ENCODE measurements around the gene SHCBP1L.

Gene SHCBP1L

DNA sequence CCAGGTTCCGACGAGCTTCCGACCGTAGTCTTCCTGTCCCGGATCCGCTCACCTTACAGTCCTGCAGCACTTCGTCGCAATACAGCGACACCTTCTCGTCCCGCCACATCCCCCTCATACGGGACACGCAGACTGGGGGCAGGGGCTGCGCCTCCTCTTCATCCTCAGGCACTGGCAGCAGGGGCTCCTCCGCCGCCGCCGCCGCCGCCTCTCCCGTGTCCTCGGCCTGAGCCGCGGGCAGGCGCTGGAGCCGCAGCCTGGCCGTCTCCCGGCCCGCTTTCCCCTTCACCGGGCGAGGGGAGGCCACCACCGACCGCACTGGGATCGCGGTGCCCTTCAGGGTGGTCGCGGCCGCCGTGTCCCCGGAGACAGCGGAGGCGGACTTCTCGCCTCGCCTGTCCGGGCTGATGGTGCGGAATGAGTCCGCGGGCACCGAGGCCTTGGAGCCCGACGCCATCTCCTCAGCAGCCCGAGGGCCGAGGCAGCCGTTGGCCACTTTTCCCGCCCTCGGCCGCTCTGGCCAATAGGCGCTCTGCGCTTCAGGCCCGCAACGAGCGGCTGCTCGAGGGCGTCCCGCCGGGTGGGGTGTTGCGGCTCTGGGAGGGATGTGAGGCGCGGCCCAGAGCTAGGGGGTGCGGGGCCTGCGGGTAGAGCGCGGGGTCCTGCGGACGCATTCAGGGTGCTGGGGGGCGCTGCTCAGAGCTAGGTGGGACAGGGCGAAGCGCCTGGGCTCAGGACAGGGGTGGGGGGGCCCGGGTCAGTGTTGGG, at the start of gene SHCBP1L:
TSS of gene SHCBP1L (minus strand) at position 490 of the 768 bp plus-strand sequence. CDS start at position 457, 33 bp downstream.
- no peak for DNase-seq

DNA sequence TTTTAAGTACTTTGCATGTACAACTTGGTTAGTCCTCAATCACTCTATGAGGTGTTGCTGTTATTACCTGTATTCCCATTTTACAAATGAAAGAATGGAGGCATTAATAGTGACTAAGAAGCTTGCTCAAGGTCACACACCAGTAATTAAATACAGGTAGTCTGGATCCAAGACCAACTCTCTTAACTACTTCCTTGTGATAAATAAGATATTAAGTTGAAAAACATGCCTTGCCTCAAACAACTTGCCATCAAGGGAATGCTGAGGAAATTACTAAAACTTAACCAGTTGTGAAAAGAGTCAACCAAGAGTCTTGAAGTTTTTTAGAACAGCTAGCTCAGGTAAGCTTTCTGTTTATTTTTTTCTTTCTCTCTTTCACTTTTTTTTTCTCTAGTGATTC, 49.3 kb upstream of the SHCBP1L start:
- no peak for DNase-seq

DNA sequence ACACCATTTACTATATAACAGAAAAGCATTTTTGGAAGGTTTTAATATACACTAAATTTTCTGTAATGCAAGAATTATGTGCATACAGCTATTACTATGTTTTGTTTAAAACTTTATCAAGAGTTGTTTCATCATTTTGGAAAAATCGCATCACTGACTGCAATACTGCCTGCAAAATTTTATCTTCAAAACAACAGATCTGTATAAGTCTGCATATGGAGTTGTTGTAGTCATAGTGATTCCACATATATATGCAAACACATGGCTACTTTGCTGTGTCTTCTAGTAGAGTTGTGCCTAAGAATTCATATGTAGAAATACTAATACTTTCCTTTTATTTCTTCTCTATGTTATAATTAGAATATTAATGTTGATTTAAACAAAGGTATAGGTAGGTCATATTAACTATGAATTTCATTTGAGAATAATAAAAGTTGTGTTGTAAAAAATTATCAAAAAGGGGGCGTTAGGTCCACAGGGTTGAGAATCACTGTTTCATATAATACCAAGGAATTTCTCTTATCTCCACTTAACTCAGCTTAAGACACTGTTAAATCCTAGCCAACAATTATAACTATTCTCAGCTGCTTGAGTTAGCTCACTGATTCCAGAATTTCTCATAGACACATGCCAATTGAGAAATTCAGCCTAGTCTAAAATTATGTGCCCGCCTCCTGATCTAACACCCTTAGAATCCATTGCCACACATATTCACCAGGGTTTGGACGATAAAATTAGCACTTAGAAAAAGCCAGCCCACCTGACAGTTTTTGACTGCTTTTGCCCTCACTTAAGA, 47.4 kb upstream of the SHCBP1L start:
- DNase-seq, result no peak

DNA sequence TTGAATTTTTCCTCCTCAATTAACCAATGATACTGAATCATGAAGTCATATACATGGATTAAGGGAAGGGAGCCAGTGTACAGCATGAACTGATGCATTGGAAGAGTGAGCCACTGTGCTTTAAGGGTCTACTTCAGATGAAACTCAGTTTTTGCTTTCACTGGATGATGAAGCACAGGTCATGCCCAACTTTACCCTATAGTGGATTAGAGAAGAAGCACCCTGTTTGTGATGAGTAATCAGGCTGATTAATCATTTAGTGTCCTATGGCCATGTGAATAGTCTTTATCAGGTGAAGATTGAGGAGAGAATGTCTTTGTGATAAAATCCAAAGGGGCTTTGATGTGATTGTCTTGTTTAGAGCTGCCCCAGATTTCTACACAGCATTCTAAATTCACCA, 45.5 kb upstream of the SHCBP1L start:
- DNase-seq, result no peak

DNA sequence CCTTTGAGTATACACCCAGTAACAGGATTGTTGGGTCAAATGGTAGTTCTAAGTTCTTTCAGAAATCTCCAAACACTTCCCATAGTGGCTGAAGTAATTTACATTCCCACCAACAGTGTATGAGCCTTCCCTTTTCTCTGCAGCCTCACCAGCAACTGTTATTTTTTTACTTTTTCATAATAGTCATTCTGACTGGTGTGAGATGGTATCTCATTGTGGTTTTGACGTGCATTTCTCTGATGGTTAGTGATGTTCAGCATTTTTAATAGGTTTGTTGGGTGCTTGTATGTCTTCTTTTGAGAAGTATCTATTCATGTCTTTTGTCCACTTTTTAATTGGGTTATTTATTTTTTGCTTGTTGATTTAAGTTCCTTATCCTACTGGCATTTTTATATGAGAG, 43.9 kb upstream of the SHCBP1L start:
- no peak for DNase-seq

DNA sequence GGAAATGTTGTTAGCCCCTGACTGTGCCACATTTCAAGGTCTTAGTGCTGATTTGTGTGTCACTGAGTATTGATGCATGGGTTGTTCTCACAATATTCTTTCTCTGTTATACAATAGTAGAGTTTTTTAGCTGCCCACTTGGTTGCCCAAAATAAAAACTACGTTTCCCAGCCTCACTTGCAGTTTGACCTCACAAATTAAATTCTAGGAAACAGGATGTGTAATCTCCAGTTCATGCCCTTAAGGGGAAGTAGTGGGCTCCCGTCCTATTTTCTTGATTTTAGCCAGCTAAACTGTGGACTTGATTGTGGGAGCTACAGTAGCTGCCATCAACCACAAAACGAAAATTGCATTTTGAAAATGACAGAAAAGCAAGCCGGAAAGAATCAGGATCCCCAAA, 42.9 kb upstream of the SHCBP1L start:
- no peak for DNase-seq

DNA sequence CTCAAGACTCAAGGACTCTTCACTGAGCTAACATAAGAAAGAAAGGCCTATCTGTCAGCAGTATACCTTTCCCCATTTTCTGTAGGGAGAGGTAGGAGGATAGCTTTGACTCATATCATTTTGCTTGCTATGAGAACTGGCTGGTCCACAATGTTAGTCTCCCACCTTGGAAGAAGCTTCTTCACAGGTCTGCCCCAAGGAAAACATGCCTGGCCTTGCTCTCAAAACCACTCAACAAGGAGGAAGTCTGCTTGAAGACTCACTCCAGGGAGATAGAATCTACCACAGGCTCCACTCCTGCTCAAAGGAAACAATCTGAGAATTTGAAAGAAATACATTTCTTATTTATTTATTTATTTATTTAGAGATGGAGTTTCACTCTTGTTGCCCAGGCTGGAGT, 40.8 kb upstream of the SHCBP1L start:
- no peak for DNase-seq

DNA sequence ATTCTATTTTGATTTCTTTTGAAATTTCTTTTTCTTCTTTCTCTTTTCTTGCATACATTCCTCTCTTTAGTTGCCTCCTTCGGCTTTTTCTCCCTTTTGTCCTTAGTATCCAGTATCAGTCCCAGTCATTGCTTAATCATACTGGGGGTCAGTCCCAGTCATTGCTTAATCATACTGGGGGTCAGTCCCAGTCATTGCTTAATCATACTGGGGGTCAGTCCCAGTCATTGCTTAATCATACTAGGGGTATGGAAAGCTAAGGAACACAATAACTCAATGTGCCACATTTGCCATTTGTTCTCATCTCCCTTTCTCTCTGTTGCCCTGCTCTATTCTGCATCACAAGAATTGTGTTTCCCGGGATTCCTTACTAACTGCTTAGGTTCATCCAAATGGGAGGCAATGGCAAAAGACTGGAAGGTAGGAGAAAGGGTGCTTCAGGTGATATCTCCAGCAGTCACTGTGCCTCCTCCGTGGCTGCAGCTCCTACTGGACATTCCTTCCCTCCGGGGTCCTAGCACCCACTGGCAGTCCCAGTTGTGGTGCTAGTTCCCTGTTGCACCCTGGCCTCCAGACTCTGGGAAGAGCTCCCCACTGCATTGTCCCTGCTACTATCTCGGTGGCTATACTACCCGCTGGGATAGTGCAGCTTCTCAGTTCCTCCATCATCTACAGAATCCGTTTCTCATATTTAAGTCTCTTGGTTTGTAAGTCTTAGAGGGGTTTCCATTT, 37.6 kb upstream of the SHCBP1L start:
- DNase-seq, result no peak

DNA sequence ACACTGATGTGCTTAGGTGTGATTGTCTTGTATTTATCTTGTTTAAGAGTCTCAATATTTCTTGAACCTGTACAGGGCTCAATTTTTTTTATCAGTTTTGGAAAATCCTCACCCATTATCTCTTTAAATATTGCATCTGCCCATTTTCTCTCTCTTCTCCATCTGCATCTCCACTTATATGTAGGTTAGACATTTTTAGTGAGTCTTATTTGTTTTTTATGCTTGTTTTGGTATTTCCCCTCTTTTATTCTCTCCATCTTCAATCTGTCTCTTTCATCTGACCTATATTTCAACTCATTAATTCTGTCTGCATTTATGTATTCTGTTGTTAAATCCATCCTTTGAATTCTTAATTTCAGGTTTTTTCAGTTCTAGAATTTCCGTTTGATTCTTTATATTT, 32.9 kb upstream of the SHCBP1L start:
- DNase-seq, result no peak

DNA sequence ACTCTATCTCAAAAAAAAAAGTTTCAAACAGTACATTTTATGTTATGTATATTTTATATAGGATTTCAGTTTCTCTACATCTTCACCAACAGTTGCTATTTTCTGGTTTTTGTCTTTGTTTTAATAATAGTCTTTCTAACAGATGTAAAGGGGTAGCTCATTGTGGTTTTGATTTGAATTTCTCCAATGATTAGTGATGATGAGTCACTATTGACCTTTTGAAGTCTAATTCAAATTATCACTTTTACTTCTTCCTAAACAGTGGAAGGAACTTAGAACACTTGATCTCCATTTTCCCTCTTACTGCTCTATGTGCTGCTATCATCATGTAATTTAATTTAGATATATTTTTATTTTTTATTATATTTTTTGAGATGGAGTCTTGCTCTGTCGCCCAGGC, 31.7 kb upstream of the SHCBP1L start:
- no peak for DNase-seq

DNA sequence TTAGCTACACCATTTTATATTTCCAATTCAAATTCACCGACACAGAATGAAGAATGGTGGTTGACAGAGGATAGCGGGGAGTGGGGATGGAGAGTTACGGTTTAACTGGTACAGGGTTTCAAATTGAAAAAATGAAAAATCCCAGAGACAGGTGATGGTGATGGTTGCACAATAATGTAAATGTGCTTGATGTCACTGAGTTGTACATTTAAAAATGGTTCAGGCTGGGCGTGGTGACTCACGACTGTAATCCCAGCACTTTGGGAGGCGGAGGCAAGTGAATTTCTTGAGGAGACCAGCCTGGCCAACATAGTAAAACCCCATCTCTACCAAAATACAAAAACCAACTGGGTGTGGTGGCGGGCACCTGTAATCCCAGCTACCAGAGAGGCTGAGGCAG, 31.2 kb upstream of the SHCBP1L start:
- no peak for DNase-seq

DNA sequence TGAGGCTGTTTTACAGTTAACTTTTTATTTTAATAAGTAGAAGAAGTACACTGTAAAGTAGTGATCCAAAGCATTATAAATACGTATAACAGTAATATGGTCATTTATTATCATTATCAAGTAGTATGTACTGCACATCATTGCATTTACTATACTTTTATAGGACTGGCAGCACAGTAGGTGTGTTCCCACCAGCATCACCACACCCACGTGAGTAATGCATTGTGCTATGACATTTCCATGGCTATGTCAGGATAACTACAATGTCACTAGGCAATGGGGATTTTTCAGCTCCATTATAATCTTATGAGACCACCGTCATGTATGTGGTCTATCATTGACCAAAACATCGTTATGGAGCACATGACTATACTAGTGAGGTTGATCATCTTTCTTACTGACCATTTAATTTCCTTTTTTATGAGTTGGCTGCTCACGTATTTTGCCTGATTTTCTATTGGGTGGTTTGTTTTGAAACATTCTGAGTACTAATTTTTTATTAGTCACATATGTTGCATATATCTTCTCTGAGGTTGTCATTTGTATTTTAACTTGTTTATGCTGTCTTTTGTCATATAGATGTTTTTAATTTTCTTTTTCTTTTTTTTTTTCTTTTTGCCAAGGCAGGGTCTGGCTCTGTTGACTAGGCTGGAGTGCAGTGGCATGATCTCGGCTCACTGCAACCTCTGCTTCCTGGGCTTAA, 25.3 kb upstream of the SHCBP1L start:
- no peak for DNase-seq

DNA sequence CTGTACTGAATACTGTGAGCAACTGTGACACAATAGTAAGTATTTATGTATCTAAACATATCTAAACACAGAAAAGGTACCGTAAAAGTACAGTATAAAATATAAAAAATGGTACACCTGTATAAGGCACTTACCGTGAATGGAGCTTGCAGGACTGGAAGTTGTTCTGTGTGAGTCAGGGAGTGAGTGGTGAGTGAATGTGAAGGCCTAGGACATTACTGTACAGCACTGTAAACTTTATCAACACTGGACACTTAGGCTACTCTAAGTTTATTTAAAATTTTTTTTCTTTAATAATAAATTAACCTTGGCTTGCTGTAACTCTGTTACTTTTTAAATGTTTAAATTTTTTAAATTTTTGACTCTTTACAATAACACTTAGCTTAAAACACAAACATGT, 24.5 kb upstream of the SHCBP1L start:
- no peak for DNase-seq

DNA sequence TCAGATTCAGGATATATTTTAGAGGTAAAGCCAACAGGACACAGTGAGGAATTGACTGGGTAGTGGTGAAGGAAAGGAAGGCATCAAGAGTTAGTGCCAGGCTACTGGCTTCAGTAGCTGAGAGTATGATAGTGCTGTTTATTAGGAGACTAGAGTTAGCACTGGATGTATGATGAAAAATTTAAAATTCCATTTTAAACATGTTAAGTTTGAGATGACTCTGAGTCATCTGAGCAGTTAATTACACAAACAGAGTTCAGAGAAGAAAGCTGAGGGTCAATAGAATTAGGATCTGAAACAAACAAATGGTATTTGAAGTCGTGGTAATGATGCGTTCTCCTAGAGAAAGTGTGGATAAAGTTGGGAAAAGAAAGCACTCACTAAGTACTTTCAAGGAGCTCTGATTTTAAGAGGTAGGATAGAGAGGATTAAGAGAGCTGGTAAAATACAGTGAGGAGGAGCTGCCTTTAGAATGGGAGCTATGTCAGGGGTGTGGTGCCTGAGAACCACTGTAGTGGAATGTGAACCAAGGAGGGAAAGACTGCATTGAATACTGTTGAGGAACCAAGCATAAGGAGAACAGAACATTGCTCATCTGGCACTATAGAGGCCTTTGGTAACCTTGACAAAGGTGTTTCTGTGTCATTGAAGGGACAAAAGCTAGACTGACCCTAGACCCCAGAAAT, 21.7 kb upstream of the SHCBP1L start:
- DNase-seq, result no peak

DNA sequence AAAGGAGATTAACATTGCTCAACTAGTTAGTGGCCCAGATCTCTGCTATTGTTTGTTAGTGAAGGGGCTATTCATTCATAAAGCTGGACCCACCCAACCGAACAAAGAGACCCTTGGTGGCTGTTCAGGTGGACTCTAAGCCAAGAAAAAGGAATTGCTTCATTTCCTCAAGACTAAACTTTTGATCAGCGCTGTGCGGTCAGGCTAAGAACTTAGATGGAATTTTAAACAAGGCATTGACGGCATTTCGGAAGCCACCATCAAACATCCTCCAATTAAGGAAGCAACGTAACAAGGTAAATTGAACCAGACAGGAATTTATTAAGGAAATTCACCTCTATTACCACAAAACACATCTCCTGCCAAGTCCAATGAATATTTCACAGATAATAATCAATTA, 19.9 kb upstream of the SHCBP1L start:
- no peak for DNase-seq

DNA sequence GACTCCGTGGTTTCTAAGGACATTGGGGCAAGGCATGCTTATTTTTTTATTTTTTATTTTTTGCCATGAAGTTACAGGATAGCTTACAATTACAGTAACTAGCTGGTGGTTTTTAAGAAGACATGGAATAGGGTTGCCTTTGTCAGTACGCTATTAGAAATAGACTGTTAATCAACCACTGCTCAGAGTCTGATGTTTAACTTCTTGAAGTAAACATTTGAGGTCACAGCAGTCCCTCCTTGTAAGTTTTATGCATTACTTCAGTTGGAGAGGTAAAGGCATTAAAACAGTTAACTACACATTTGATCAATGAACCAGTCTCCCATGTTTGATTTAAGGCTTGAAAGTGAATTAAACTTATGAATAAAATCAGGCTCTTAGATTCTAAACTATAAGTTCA, 19.3 kb upstream of the SHCBP1L start:
- DNase-seq, result no peak

DNA sequence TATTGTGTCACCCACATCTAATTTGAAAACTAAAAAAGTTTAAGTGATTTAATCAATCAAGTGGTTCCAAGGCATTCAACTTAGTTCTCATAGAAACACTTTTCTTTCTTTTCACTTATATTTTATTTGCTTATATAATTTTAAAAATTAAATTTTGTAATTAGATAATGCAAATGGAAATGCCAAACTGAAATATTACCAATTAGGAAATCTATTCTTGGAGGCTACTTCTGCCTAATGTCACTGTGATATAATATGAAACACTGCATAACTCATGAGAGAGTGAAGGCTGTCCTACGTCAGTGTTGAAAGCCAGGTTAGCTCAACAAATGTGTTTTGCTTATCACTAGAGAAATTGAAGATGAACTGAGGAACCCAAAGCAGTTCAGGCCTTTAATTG, 18.3 kb upstream of the SHCBP1L start:
- no peak for DNase-seq

DNA sequence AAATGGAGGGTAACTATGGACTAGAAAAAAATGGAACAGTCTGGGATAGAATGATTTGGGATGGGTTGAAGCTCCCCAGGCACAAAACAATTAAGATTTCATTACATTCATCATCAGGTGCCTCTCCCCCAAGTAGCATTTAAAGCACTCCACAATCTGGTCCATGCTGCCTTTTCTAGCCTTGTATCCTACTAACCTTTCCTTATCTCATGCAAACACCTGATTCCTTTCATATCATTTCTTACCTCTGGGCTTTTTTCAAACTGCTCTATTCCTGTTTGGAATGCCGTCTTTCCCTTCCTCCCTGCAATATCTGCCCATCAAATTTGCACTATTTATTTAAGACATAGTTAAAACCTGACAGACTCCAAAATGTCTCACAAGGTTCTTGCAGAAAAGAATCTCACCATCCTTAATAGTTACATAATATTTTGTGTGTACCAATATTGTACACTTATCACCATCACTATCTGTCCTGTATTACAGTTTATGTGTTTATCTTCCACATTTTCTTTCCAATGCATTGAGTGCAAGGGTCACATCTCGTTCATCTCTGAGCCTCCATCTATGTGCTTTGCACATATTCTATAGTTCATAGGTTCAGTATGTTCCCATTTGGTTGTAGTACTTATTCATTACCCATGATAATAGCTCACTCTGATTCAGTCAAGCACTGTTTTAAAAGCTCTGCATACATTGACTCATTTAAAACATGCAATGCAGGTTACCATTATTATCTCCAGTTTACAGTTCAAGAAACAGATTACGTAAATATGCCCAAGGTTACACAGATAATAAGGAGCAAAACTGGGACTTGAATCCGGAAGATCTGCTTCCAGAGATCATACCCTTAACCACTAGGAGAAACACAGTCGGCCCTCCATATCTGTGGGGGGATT, 16.1 kb upstream of the SHCBP1L start:
- DNase-seq, result no peak

DNA sequence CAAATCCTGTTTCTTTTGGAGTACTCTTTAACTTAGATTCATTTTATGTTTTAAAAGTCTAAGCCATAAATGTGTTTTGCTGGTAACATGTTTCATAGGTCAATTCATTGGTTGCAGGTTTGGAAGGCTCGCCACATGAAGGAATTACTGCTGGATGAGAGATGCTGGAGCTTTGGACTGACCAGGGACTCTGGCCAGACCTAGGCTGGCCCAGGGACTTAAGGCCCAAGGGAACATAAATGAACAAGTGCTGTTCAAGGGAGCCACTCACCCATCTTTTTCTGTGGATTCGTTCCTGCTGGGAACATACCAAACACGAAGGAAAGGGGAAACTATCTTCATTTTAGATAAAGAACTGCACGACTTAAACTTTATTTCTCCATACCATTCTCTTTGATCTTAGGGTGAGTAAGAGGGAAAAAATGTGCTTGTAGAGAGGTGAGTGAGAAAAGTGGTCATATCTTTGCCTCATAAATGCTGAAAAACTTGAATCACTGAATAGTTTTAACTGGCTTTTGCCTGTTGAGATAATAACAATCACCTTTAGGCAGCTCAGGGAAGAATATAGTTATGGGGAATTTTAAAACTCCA, 15.3 kb upstream of the SHCBP1L start:
- DNase-seq, result no peak

DNA sequence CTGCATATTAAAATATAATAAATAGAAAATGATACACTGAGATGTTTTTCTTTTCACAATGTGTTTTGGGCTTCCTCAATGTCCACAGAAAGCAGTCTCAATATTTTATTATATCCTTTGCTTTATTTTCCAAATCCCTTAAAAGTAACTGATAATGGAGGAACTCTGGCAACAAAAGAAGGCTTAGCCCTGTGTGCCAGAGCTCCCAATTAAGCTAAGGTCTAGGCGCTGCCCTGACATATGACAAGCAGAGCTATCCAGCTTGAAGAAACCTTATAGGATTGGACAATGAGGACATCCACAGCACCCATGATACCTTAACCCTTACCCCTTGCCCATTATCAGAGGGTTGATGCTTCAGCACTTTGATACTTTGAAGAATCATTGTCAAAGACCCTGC, 12.9 kb upstream of the SHCBP1L start:
- DNase-seq, result no peak

DNA sequence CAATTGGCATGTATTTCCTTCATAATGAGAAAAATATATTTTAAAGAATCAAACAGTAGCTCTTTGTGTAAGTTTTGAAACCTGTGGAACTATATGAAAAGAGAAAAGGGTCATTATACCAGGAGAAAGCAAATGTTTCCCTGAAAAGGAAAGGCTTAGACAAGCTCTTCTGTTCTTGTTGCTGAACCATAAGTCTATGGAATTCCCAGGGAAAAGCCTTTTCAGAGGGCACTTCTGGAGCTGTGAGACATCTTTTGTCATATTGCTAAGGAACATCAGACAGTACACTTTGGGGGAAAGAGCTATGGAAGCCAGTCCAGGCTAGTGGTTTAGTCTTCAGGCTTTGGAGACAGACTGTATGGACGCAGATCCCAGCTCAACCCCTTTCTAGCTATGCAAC, 12.1 kb upstream of the SHCBP1L start:
- no peak for DNase-seq

Data from CD4-positive, alpha-beta T cell treated with Interferon gamma for 1 hour (primary cell).